Astrocyte of the cerebellum (primary cell): ENCODE results near the gene RALGDS.

Source experiments
- DNase-seq: peaks from one replicate; pipeline ENCODE4 v3.0.0-alpha.2; 2011; ENCODE audit warnings: low read depth
- H3K4me3 ChIP-seq: 2 replicates; pipeline ENCODE4 v1.5.1; 2011; ENCODE audit warnings: mild to moderate bottlenecking, low read depth, low read length, moderate library complexity
- in situ Hi-C: cut with HindIII; loops from 2 replicates; pipeline ENCODE4 v1.10.0; 2017; ENCODE audit warnings: low sequenced_read_pairs
- TF ChIP-seq, protein P1 (sequence below): IDR thresholded peaks from 2 replicates; pipeline ENCODE4 v1.5.1; 2012; ENCODE audit warnings: low read length, low read depth, moderate library complexity, mild to moderate bottlenecking; ENCODE audit errors: missing control alignments

RALGDS gene

DNA sequence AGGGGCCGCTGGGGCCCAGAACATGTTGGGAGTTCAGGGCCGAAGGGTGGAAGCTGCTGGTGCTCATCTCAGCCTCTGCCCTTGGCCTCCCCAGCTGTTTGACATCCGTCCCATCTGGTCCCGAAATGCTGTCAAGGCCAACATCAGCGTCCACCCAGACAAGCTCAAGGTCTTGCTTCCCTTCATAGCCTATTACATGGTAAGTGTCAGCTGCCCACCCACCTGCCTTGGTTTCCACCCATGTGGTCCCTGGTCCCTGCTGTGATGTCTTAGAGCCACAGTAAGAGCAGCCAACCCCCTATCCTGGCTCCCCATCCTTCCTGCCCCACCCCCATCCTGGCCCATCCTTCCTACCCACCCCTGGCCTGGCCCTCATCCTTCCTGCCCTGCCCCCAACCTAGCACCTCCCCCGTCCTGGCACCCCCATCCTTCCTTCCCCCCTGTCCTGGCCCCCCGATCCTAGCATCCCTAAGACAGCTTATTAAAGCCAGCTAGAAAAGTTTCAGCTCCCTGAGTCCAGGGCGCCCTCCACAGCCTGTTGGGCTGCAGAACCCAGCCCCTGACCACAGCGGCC lies 69.0 kb downstream of the RALGDS start:
- no peak overlapping the region for H3K4me3 ChIP-seq
- TF ChIP-seq, protein P1, sequence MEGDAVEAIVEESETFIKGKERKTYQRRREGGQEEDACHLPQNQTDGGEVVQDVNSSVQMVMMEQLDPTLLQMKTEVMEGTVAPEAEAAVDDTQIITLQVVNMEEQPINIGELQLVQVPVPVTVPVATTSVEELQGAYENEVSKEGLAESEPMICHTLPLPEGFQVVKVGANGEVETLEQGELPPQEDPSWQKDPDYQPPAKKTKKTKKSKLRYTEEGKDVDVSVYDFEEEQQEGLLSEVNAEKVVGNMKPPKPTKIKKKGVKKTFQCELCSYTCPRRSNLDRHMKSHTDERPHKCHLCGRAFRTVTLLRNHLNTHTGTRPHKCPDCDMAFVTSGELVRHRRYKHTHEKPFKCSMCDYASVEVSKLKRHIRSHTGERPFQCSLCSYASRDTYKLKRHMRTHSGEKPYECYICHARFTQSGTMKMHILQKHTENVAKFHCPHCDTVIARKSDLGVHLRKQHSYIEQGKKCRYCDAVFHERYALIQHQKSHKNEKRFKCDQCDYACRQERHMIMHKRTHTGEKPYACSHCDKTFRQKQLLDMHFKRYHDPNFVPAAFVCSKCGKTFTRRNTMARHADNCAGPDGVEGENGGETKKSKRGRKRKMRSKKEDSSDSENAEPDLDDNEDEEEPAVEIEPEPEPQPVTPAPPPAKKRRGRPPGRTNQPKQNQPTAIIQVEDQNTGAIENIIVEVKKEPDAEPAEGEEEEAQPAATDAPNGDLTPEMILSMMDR: no peak
- DNase-seq: no peak
- in situ Hi-C loops: no loop called here

DNA sequence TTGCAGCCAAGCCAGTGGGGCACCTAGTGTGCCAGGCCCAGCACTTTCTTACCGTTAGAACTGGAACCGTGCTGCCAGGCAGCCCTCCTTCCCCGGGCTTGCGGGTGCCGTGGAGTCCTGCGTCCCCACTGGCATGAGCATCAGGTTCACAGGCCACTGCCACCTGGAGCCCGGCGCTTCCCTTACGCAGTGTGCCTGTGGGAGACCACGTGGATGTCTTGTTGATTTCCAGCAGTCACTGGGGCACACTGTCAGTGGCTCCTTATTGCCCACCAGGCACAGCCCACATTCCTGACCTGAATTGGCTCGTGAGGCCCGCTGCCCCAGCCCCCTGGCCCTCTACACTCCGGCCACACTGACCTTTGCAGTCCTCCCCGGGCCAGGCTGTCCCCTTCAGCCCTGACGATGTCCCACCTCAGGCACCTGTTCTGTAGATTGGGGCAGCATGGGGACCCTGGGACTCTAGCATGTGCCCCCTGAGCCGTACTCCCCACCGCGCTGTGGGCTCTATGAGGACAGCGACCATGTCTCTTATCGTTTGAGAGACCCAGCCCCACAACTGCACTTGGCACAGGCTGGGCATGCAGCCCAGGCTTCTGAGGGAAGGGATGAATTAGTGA lies 69.6 kb downstream of the RALGDS start:
- H3K4me3 ChIP-seq: no peak overlapping the region
- TF ChIP-seq, protein P1: no peak
- in situ Hi-C loops: no loop called here
- no peak for DNase-seq

DNA sequence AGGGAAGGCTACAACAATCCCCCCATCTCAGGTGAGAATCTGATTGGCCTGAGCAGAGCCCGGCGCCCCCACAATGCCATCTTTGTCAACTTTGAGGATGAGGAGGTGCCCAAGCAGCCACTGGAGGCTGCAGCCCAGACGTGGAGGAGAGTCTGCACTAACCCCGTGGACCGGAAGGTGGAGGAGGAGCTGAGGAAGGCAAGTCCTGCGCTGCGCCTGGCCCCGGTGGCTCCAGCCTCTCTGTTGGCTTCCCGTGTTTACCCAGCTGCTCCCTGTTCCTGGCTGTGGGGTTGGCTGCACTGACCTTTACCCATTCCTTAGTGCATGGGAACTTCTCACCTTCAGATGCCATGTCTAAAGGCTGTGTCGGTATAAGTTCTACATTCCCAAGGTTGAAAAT lies 70.3 kb downstream of the RALGDS start:
- TF ChIP-seq, protein P1: no peak
- H3K4me3 ChIP-seq: no peak overlapping the region
- DNase-seq: no peak
- in situ Hi-C loops: no loop called here

GRCh38 chr9:133050142-133050541 lies 70.9 kb downstream of the RALGDS start:
- DNase-seq: peak; percentile 24
- TF ChIP-seq, protein P1: no peak
- no peak overlapping the region for H3K4me3 ChIP-seq
- in situ Hi-C loops: no loop called here

DNA sequence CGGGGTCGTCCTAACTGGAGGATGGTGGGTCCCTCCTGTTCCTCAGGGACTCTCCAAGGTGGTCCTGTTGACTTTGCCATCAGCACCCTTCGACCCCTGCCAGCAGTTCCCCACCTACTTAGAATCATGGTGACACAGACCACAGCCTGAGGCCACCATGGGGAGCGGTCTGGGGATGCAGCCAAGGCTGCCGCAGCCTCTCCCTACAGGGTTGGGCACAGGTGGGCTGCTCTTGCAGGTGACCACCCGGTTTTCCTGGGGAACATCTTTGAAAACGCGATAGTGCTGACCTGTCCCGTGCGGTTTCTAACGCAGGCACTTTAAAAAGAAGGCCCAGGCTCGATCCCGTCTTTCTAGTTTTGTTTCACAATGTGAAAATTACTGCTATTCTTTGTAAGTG lies 72.0 kb downstream of the RALGDS start:
- DNase-seq: no peak
- H3K4me3 ChIP-seq: no peak overlapping the region
- TF ChIP-seq, protein P1: no peak
- in situ Hi-C loops: no loop called here

DNA sequence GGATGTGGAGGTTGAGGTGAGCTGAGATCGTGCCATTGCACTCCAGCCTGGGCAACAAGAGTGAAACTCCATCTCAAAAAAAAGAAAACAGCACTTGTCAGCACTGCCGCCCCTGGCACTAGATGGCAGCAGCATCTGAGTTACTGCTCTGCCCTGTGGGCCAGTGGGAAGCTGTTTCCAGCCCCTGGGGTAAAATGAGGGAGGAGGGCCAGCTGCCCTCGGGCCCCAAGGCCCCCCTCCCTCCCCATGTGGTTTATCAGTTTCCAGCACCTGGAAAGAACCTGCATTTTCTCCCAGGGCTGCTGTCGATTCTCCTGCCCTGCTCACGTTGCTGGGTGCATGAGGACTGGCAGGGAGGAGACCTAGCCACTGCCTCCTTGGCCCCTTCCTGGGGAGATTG lies 72.4 kb downstream of the RALGDS start:
- no peak overlapping the region for H3K4me3 ChIP-seq
- in situ Hi-C loops: no loop called here
- TF ChIP-seq, protein P1: peak; percentile 33
- no peak for DNase-seq
